Activated CD4-positive, alpha-beta T cell treated with anti-CD3 and anti-CD28 coated beads, Interleukin-2, amount 10 ng/mL, durations not matched to agents 7 days and 5 days (primary cell): ENCODE results near the gene KRT77. TPM values are rescaled to one million over a fixed set of nuclear protein-coding genes. Genes with fewer than 3 reads are reported as not detected.

Source experiments
- CTCF ChIA-PET: fragments of 350-600 bp; sonication (Branson Sonifier 250); formaldehyde crosslinking; loops from one replicate; lab custom pipeline; 2021; ENCODE audit warnings: antibody characterized with exemption; lab: Charles Lee
- POLR2A ChIA-PET: fragments of 350-600 bp; sonication (Branson Sonifier 250); formaldehyde crosslinking; loops from one replicate; lab custom pipeline; 2021; ENCODE audit warnings: antibody characterized with exemption; lab: Charles Lee
- DNase-seq: peaks from one replicate; pipeline ENCODE4 v3.0.0-alpha.2; 2020
- H3K27ac Mint-ChIP-seq: one replicate; pipeline ENCODE4 v1.8.0; 2021; ENCODE audit warnings: mild to moderate bottlenecking, moderate library complexity, mixed read lengths
- H3K27me3 Mint-ChIP-seq: one replicate; pipeline ENCODE4 v1.8.0; 2021; ENCODE audit warnings: mixed read lengths
- H3K36me3 Mint-ChIP-seq: one replicate; pipeline ENCODE4 v1.8.0; 2021; ENCODE audit warnings: low read depth, mixed read lengths
- H3K4me1 Mint-ChIP-seq: one replicate; pipeline ENCODE4 v1.8.0; 2021; ENCODE audit warnings: mixed read lengths
- H3K4me3 Mint-ChIP-seq: one replicate; pipeline ENCODE4 v1.8.0; 2021; ENCODE audit warnings: mild to moderate bottlenecking, moderate library complexity, mixed read lengths
- H3K9me3 Mint-ChIP-seq: one replicate; pipeline ENCODE4 v1.8.0; 2021; ENCODE audit warnings: mixed read lengths
- total RNA-seq, 2 experiments: library from RNA; stranded (reverse); gene quantifications; one replicate each; pipeline ENCODE4 v1.2.3, GENCODE V29; 2021

The KRT77 gene
- total RNA-seq, 2 experiments from 2014 or later: not detected

GRCh38 chr12:52687497-52688385 lies 15.6 kb downstream of the KRT77 start:
- DNase-seq: no peak
- H3K27me3 Mint-ChIP-seq: peaks cover 53% of the 10 kb centered on the region
- no peak overlapping the region for H3K27ac Mint-ChIP-seq
- H3K4me3 Mint-ChIP-seq: no peak overlapping the region
- ChIA-PET POLR2A (no interaction called here), CTCF (interaction anchor here (0.6 kb wide), 1 partner anchor 665 kb away, joined by 4 read pairs; no protein-coding TSS in a partner anchor)
- no peaks in the 10 kb centered on the region for H3K9me3 Mint-ChIP-seq
- H3K36me3 Mint-ChIP-seq: no peaks in the 10 kb centered on the region
- peaks cover 43% of the 10 kb centered on the region for H3K4me1 Mint-ChIP-seq

DNA sequence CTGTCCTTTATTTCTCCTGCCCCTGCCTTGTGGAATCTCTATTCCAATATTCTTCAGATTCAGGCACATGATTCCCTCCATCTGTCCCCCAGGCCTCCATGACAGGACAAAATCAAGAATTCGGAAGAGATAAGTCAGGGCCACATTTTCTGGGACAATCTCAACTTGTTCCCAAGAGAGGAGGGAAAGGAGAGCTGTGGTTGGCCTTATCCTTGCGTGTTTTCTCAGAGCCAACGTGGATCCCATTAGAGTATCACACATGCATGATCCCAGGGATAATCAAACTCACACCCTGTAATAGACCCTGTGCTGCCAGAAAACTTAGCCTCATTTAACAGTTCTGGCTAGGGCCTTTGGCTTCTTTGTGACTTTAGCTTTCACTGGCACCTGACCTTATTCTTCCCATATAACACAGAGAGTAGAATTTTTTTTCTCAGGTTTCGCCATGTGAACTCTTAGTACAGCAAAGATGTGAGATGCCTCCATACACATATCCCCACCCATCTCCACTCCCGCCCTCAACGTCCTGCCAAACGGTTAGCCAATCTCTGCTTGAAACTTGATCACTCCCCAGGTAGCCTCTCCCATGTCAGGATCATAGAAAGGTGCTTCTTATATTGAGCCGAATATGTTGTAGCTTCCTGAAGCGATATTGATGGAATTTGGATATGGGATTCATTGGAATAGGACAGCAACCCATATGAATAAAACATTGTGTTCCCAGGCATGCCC lies 16.4 kb downstream of the KRT77 start:
- Mint-ChIP-seq H3K36me3 (no peaks in the 10 kb centered on the region), H3K27me3 (peaks cover 48% of the 10 kb centered on the region), H3K9me3 (no peaks in the 10 kb centered on the region), H3K4me3 (no peak overlapping the region), H3K27ac (no peak overlapping the region), H3K4me1 (peaks cover 50% of the 10 kb centered on the region)
- ChIA-PET CTCF (no interaction called here), POLR2A (no interaction called here)
- no peak for DNase-seq

DNA sequence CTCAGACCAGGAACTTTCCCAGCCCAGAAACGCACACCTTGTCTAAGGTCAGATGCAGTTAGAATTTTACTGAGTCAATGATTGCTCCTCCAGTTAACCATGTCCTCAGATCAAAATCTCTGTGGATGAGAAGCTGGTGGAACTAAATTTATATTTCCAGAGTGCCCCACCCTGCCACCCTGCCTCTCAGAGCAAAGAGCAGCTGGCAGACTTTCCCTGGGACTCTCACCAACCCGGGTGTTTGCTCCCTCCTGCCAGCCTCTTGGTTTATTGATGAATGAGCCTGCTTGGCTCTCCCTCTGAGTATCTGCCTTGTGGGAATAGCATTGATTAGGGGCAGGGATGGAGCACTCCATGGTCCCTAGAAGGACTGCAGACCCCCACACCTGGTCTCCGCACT lies 17.3 kb downstream of the KRT77 start:
- H3K4me3 Mint-ChIP-seq: no peak overlapping the region
- no peak for DNase-seq
- no peaks in the 10 kb centered on the region for H3K9me3 Mint-ChIP-seq
- peaks cover 50% of the 10 kb centered on the region for H3K4me1 Mint-ChIP-seq
- POLR2A ChIA-PET: no interaction called here
- H3K36me3 Mint-ChIP-seq: no peaks in the 10 kb centered on the region
- CTCF ChIA-PET: interaction anchor here (0.5 kb wide), 1 partner anchor 53 kb away, joined by 3 read pairs; no protein-coding TSS in a partner anchor
- H3K27me3 Mint-ChIP-seq: peaks cover 41% of the 10 kb centered on the region
- no peak overlapping the region for H3K27ac Mint-ChIP-seq

- Mint-ChIP-seq H3K4me1 (peaks cover 50% of the 10 kb centered on the region), H3K4me3 (no peak overlapping the region), H3K9me3 (no peaks in the 10 kb centered on the region), H3K27ac (no peak overlapping the region), H3K27me3 (peaks cover 36% of the 10 kb centered on the region), H3K36me3 (no peaks in the 10 kb centered on the region)
- no peak for DNase-seq
- POLR2A ChIA-PET: no interaction called here
- CTCF ChIA-PET: interaction anchor here (0.5 kb wide), 1 partner anchor 53 kb away, joined by 3 read pairs; no protein-coding TSS in a partner anchor
Measured at GRCh38 chr12:52685406-52685890, 17.9 kb downstream of the KRT77 start.

- H3K4me1 Mint-ChIP-seq: peaks cover 48% of the 10 kb centered on the region
- ChIA-PET POLR2A (no interaction called here), CTCF (no interaction called here)
- no peaks in the 10 kb centered on the region for H3K9me3 Mint-ChIP-seq
- no peaks in the 10 kb centered on the region for H3K36me3 Mint-ChIP-seq
- H3K27me3 Mint-ChIP-seq: peaks cover 33% of the 10 kb centered on the region
- no peak for DNase-seq
- H3K27ac Mint-ChIP-seq: no peak overlapping the region
- no peak overlapping the region for H3K4me3 Mint-ChIP-seq
Measured at GRCh38 chr12:52684431-52684830, 18.9 kb downstream of the KRT77 start.

DNA sequence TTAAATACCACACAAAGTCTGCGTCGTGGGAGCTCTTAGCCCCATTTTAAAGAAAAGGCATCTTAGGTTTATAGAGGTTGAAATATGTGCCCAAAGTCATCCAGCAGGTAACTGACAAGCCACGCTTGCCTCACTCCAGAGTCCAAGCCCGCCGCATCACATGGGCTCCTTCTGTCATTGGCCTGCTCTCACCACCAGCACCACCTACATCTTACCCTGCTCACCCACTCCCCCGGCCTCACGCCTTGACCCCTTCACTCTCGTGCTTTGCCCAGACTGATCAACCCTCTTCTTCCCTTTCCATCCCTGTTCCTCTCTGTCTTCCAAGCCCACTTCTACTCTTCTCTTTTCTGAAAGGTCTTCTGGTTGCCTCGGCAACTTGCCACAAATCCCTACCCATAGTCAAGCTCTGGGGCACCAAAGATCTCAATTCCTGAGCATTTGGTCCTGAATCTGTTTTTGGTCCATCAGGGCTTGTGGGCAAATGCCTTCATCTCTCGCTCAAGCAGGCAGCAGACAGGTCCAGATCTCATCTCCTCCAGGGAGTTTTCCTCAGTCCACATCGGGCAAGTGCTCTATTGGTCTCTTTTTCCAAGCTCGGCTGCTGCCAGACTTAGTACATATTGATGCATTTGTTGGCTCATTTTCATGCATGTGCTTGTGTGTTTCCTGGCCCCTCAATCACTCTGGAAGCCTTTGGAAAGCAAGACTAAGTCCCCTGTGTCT lies 19.6 kb downstream of the KRT77 start:
- H3K36me3 Mint-ChIP-seq: no peaks in the 10 kb centered on the region
- ChIA-PET CTCF (no interaction called here), POLR2A (no interaction called here)
- DNase-seq: no peak
- H3K9me3 Mint-ChIP-seq: no peaks in the 10 kb centered on the region
- H3K27ac Mint-ChIP-seq: no peak overlapping the region
- H3K4me1 Mint-ChIP-seq: peaks cover 48% of the 10 kb centered on the region
- no peak overlapping the region for H3K4me3 Mint-ChIP-seq
- H3K27me3 Mint-ChIP-seq: peaks cover 31% of the 10 kb centered on the region

DNA sequence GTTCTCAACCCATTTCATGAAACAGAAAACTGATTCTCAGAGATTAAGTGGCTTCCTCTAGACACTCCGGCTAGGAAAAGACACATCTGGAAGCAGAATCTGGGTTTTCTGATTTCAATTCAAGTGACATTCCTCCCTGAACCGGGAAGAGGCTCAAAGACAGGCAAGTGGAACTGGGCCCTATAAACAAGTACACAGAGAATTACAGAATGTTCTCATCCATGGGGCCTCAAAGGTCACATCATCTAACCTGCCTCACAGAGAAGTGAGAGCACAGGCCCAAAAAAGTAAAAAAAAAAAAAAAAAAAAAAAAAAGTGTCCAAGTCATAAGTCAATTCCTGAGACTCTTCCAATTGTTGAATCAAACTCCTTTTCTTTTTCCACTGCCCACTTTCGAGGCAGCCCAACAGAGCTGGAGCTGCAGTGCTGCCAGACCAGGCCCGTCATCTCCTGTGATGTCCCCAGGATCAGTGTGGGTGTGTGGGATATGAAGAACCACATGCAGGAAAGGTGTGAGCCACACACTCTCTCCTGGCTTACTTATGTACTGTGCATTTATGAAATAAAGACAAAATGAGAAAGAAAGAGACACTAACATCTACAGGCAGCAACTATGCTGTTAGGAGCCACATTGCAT lies 20.3 kb downstream of the KRT77 start:
- ChIA-PET POLR2A (no interaction called here), CTCF (interaction anchor here (0.6 kb wide), 1 partner anchor 239 kb away, joined by 3 read pairs; no protein-coding TSS in a partner anchor)
- DNase-seq: no peak
- Mint-ChIP-seq H3K27me3 (peaks cover 35% of the 10 kb centered on the region), H3K9me3 (no peaks in the 10 kb centered on the region), H3K27ac (no peak overlapping the region), H3K4me3 (no peak overlapping the region), H3K36me3 (no peaks in the 10 kb centered on the region), H3K4me1 (peaks cover 44% of the 10 kb centered on the region)

DNA sequence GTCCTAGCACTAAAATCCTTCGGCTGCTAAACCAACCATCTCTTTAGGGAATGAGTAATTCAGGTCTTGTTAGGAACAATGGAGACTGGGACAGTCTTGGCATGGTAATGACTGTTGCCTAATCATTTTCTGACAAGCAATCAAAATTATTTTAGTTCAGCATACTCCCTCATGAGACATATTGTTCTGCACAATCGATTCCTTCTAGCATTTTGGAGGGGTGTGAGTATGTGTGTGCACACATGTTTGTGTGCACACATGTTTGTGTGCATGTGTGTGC lies 21.0 kb downstream of the KRT77 start:
- CTCF ChIA-PET: no interaction called here
- no peaks in the 10 kb centered on the region for H3K36me3 Mint-ChIP-seq
- POLR2A ChIA-PET: no interaction called here

DNA sequence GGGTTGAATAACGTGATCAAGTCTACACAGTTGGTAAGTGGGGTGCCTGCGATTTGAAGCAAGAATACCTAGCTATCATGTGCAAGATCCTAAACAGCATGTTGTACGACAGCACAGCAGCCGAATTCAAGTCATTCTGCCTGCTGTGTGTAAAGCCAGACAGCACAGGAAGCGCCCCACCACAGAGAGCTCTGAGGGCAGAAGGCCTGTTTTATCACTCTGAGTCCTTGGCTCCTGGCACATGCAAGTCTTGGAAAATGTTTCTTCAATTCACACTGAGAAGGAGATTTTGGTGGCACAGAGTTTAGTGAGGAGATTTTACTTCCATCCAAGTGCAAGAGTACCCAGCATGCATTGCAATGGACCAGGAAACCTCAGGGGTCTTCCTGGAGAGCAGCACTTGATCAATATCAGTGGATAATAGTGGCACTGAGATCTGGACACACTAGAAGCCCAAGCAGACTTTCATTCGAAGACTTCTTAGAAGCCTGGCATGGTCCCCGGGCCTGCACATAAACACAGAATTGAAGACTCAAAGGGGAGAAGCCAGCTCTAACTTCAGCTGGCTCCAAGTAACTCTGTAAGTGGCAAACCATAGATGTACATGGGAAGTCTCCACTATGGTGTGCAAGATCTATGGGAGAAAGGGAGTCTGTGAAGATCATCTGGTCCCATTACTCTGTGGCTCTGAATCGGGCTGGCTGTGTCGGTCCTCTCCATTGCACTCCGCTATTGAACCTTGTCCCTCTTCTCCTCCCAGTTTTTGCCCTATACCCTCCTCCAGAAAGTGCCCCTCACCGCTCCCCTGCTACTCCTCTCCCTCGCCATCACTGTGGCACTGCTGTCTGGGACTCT lies 21.6 kb downstream of the KRT77 start:
- Mint-ChIP-seq H3K4me3 (no peak overlapping the region), H3K4me1 (peaks cover 38% of the 10 kb centered on the region), H3K9me3 (no peaks in the 10 kb centered on the region), H3K36me3 (no peaks in the 10 kb centered on the region), H3K27ac (peak overlapping the region; percentile 33), H3K27me3 (peaks cover 30% of the 10 kb centered on the region)
- CTCF ChIA-PET: no interaction called here
- DNase-seq: peak; percentile 65
- POLR2A ChIA-PET: no interaction called here

More for the DNA sequence above, 21.0 kb downstream of the KRT77 start:
- DNase-seq: no peak
- Mint-ChIP-seq H3K4me3 (no peak overlapping the region), H3K27ac (peak overlapping the region; percentile 28), H3K4me1 (peaks cover 38% of the 10 kb centered on the region), H3K9me3 (no peaks in the 10 kb centered on the region), H3K27me3 (peaks cover 32% of the 10 kb centered on the region)

GRCh38 chr12:52680363-52680762 lies 23.0 kb downstream of the KRT77 start, which contains the start of gene KRT1:
Gene KRT1 (minus strand): TSS chr12:52680407. CDS start chr12:52680348, 59 bp downstream.
- POLR2A ChIA-PET: no interaction called here
- Mint-ChIP-seq H3K9me3 (no peaks in the 10 kb centered on the region), H3K27me3 (peaks cover 28% of the 10 kb centered on the region), H3K36me3 (no peaks in the 10 kb centered on the region), H3K4me3 (peak within 1 kb of the TSS; percentile 3), H3K4me1 (peaks cover 38% of the 10 kb centered on the region), H3K27ac (peak within 1 kb of the TSS; percentile 3)
- no peak for DNase-seq
- CTCF ChIA-PET: interaction anchor here (1.7 kb wide), 1 partner anchor 96 kb away, joined by 3 read pairs; the partner anchor contains the start of gene KRT76

DNA sequence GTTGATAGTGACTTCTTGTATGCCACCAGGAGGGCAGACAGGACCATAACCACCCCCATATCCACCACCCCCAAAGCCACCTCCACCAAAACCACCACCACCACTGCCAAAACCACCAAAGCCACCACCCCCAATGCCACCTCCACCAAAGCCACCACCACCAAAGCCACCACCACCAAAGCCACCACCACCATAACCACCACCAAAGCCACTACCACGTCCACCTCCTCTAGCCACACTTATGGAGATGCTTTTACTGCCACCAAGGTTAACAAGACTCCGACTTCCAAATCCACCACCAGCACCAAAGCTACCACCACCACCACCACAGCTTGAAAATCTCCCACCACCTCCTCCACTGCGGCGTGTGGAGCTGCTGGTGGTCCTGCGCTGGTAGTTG lies 23.4 kb downstream of the KRT77 start:
- H3K27me3 Mint-ChIP-seq: peaks cover 28% of the 10 kb centered on the region
- peak overlapping the region; percentile 3 for H3K4me3 Mint-ChIP-seq
- H3K36me3 Mint-ChIP-seq: no peaks in the 10 kb centered on the region
- POLR2A ChIA-PET: no interaction called here
- H3K4me1 Mint-ChIP-seq: peaks cover 38% of the 10 kb centered on the region
- no peak for DNase-seq
- H3K27ac Mint-ChIP-seq: peak overlapping the region; percentile 3
- H3K9me3 Mint-ChIP-seq: no peaks in the 10 kb centered on the region
- CTCF ChIA-PET: interaction anchor here (1.2 to 1.7 kb wide), 2 partner anchors 47 to 97 kb away, joined by 3 read pairs; partner anchors contain the start of gene KRT76
